GM13977 (cell line): Measurements from ENCODE around the gene DCBLD2.

Experiments used
- DNase-seq: peaks from one replicate; pipeline ENCODE4 v3.0.0; 2012; ENCODE audit warnings: low spot score
- in situ Hi-C: fragments of 300-500 bp; cut with MboI; formaldehyde crosslinking; loops from one replicate; pipeline ENCODE4 v1.12.0; 2022; ENCODE audit warnings: low sequenced_read_pairs, low pct_unique_long_range_greater_than_20kb, mixed read lengths, inconsistent platforms; ENCODE audit not compliant: unreplicated experiment
- TF ChIP-seq, protein P1 (sequence below): IDR thresholded peaks from 2 replicates; pipeline ENCODE4 v1.5.1; 2012; ENCODE audit warnings: mild to moderate bottlenecking, control low read depth; ENCODE audit not compliant: insufficient read depth; ENCODE audit errors: extremely low read depth, missing control alignments

Gene DCBLD2

GRCh38 chr3:98807561-98807960 lies 93.9 kb downstream of the DCBLD2 start:
- TF ChIP-seq, protein P1, sequence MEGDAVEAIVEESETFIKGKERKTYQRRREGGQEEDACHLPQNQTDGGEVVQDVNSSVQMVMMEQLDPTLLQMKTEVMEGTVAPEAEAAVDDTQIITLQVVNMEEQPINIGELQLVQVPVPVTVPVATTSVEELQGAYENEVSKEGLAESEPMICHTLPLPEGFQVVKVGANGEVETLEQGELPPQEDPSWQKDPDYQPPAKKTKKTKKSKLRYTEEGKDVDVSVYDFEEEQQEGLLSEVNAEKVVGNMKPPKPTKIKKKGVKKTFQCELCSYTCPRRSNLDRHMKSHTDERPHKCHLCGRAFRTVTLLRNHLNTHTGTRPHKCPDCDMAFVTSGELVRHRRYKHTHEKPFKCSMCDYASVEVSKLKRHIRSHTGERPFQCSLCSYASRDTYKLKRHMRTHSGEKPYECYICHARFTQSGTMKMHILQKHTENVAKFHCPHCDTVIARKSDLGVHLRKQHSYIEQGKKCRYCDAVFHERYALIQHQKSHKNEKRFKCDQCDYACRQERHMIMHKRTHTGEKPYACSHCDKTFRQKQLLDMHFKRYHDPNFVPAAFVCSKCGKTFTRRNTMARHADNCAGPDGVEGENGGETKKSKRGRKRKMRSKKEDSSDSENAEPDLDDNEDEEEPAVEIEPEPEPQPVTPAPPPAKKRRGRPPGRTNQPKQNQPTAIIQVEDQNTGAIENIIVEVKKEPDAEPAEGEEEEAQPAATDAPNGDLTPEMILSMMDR = no peak
- in situ Hi-C loops = loop anchor here (25.0 kb wide), 4 partner anchors 355 to 955 kb away; partner anchors contain the start of gene GABRR3
- DNase-seq = no peak

GRCh38 chr3:98807011-98807410 lies 94.5 kb downstream of the DCBLD2 start:
- no peak for DNase-seq
- in situ Hi-C loops = loop anchor here (25.0 kb wide), 4 partner anchors 355 to 955 kb away; partner anchors contain the start of gene GABRR3
- TF ChIP-seq, protein P1 = no peak

DNA sequence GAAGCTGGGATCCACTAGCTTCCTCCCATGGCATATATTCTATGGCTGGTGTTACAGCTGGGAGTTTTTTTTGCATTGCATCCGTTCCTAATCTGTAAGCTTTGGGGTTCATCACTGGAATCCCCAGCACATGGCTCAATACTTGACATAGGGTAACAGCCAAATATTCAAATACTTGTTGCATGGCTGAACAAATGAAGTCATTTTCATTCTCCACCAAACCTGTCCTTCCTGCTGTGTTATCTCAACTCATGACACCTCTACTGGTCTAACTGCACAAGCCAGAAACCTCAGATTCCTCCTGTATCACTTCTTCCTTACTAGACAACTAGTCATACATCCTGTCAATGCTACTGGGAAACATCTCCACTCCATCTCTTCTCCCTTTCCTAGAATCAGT lies 95.0 kb downstream of the DCBLD2 start:
- in situ Hi-C loops = loop anchor here (25.0 kb wide), 4 partner anchors 356 to 956 kb away; partner anchors contain the start of gene GABRR3
- TF ChIP-seq, protein P1 = no peak

GRCh38 chr3:98805571-98805970 lies 95.9 kb downstream of the DCBLD2 start:
- TF ChIP-seq, protein P1 = no peak
- DNase-seq = no peak
- in situ Hi-C loops = loop anchor here (25.0 kb wide), 4 partner anchors 357 to 957 kb away; partner anchors contain the start of gene GABRR3

More for the DNA sequence above, 95.0 kb downstream of the DCBLD2 start:
- DNase-seq = no peak

DNA sequence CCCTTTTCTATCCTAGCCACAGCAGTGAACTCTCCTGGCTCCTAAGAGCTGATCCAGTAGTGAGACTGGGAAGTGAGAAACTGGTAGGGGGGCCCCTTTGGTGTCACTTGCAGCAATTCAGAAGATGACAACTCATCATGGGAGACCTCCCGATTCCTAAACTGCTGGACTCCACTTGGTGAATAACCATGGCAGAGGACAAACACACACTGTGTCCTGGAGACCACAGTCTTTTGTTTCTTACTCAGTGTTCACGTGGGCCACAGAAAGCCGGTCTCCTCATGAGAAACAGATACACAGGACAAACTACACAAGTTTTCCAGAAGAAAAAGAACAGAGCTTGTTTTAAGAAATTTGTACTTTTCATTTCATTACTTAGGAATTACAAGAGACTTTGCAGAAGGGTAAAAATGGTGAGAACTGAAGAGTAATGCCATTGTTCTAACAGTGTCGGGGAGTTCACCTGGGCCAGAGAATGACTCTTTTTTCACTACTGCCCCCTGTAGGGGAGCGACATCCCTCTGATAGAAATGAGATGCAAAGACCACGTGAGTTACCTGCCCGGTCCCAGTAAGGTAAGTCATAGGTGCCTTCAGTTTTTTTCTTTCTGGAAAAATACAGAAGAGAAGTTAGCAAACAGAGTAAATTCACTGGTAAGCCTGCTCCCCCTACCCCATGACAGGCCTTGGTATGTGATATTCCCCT lies 100.3 kb downstream of the DCBLD2 start:
- TF ChIP-seq, protein P1 = no peak
- in situ Hi-C loops = loop anchor here (25.0 kb wide), 4 partner anchors 361 to 961 kb away; partner anchors contain the start of gene GABRR3
- DNase-seq = no peak

- in situ Hi-C loops = loop anchor here (25.0 kb wide), 4 partner anchors 362 to 962 kb away; partner anchors contain the start of gene GABRR3
- DNase-seq = no peak
- TF ChIP-seq, protein P1 = no peak
Measured at GRCh38 chr3:98800401-98800800, 101.1 kb downstream of the DCBLD2 start.
